ENCODE measurements around the gene ITPR2. TPM values are rescaled to one million over a fixed set of nuclear protein-coding genes. Genes with fewer than 3 reads are reported as not detected.
A peak's percentile ranks its signal among the peaks of the same experiment; 100 is the strongest.
"Not testable (repeated sequence)": the region's sequence is repeated elsewhere in the genome, so short reads cannot be mapped to it uniquely, and the experiment has no call there.

The ITPR2 gene
- polyA plus RNA-seq, 1 donor from 2014 or later = 27.5 TPM

GRCh38 chr12:26535826-26536225 is 297.2 kb downstream of the ITPR2 start:
- Mint-ChIP-seq H3K4me1 (peaks cover 0 to 2% (median 0%) of the 10 kb centered on the region in 3 donors), H3K27me3 (no peaks in the 10 kb centered on the region), H3K4me3 (no peak overlapping the region), H3K36me3 (peaks cover 18% of the 10 kb centered on the region), H3K27ac (no peak overlapping the region), H3K9me3 (no peaks in the 10 kb centered on the region)

- peaks cover 0 to 2% (median 0%) of the 10 kb centered on the region in 3 donors for H3K4me1 Mint-ChIP-seq
- H3K4me3 Mint-ChIP-seq = no peak overlapping the region
- H3K36me3 Mint-ChIP-seq = peaks cover 17% of the 10 kb centered on the region
- H3K9me3 Mint-ChIP-seq = no peaks in the 10 kb centered on the region
- no peak overlapping the region for H3K27ac Mint-ChIP-seq
- H3K27me3 Mint-ChIP-seq = no peaks in the 10 kb centered on the region
These were observed 298.9 kb downstream of the ITPR2 start for GRCh38 chr12:26534071-26534470.

GRCh38 chr12:26533211-26533610 is 299.8 kb downstream of the ITPR2 start:
- Mint-ChIP-seq H3K4me1 (no peaks in the 10 kb centered on the region), H3K36me3 (peaks cover 13% of the 10 kb centered on the region), H3K4me3 (no peak overlapping the region), H3K9me3 (peaks cover 0 to 3% (median 0%) of the 10 kb centered on the region in 3 donors), H3K27ac (no peak overlapping the region), H3K27me3 (no peaks in the 10 kb centered on the region)

DNA sequence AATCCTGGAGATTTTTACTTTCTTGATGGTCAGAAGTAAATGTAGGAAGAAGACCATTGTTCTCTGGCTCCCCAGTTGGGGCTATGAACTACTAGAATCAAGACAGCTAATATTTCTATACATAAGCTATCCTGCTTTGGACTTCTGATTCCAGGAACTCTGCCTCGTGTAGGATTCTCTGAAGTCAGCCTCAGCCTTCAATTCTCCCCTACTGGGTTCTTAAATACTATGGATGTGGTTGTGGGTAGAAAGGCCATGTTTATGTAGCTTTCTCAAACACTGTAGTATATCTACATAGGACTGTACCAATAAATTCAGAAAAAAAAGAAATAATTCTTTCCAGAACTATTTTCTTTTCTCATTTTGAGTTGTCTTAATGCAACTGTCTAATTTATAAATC is 302.5 kb downstream of the ITPR2 start:
- H3K27me3 Mint-ChIP-seq = no peaks in the 10 kb centered on the region
- H3K36me3 Mint-ChIP-seq = peaks cover 13% of the 10 kb centered on the region
- H3K9me3 Mint-ChIP-seq = peaks cover 4 to 16% (median 5%) of the 10 kb centered on the region in 3 donors

GRCh38 chr12:26528943-26529342 is 304.1 kb downstream of the ITPR2 start:
- Mint-ChIP-seq H3K4me1 (no peaks in the 10 kb centered on the region), H3K27me3 (no peaks in the 10 kb centered on the region), H3K9me3 (peaks cover 4 to 18% (median 5%) of the 10 kb centered on the region in 3 donors), H3K4me3 (no peak overlapping the region), H3K36me3 (peaks cover 8% of the 10 kb centered on the region), H3K27ac (no peak overlapping the region)

More for the DNA sequence above, 302.5 kb downstream of the ITPR2 start:
- H3K4me1 Mint-ChIP-seq = no peaks in the 10 kb centered on the region
- H3K27ac Mint-ChIP-seq = no peak overlapping the region
- no peak overlapping the region for H3K4me3 Mint-ChIP-seq

GRCh38 chr12:26527682-26528081 is 305.3 kb downstream of the ITPR2 start:
- H3K4me1 Mint-ChIP-seq = no peaks in the 10 kb centered on the region
- H3K4me3 Mint-ChIP-seq = no peak overlapping the region
- H3K9me3 Mint-ChIP-seq = peaks cover 4 to 18% (median 5%) of the 10 kb centered on the region in 3 donors
- peaks cover 8% of the 10 kb centered on the region for H3K36me3 Mint-ChIP-seq
- no peaks in the 10 kb centered on the region for H3K27me3 Mint-ChIP-seq
- no peak overlapping the region for H3K27ac Mint-ChIP-seq

- Mint-ChIP-seq H3K4me3 (peak overlapping the region in 1 of 4 donors; percentile 49), H3K36me3 (peaks cover 8% of the 10 kb centered on the region), H3K27me3 (no peaks in the 10 kb centered on the region), H3K9me3 (peaks cover 4 to 18% (median 5%) of the 10 kb centered on the region in 3 donors), H3K4me1 (peaks cover 6 to 13% (median 8%) of the 10 kb centered on the region in 3 donors), H3K27ac (no peak overlapping the region)
These were observed 308.0 kb downstream of the ITPR2 start for GRCh38 chr12:26524862-26525465.

DNA sequence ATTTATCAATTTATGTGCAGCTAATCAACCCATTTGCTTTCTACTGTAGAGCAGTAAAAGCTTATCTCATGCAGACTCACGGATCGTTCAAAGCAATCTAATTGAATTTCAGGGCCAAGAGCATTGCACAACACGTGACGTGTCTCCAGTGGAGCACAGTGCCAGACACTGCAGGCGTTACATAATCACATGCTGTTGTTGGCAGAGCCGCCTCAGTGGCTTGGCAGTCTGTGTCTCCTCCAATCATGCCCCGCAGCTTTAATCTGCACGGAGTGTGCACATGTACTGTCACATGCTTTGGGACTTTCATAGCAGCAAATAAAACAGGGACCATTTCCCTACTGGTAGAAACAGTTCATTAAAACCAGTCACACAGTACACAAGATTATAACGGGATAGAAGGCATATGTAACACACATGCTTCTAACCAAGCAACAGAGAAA is 309.3 kb downstream of the ITPR2 start:
- Mint-ChIP-seq H3K36me3 (peaks cover 7% of the 10 kb centered on the region), H3K27me3 (no peaks in the 10 kb centered on the region), H3K4me3 (no peak overlapping the region), H3K27ac (no peak overlapping the region), H3K4me1 (peaks cover 8 to 13% (median 12%) of the 10 kb centered on the region in 3 donors), H3K9me3 (peaks cover 4 to 18% (median 5%) of the 10 kb centered on the region in 3 donors)

- no peaks in the 10 kb centered on the region for H3K27me3 Mint-ChIP-seq
- peaks cover 8 to 13% (median 12%) of the 10 kb centered on the region in 3 donors for H3K4me1 Mint-ChIP-seq
- H3K27ac Mint-ChIP-seq = no peak overlapping the region
- H3K9me3 Mint-ChIP-seq = peaks cover 3 to 5% (median 4%) of the 10 kb centered on the region in 3 donors
- H3K36me3 Mint-ChIP-seq = peaks cover 6% of the 10 kb centered on the region
- no peak overlapping the region for H3K4me3 Mint-ChIP-seq
These were observed 312.1 kb downstream of the ITPR2 start for GRCh38 chr12:26520869-26521268.

GRCh38 chr12:26520109-26520508 is 312.9 kb downstream of the ITPR2 start:
- Mint-ChIP-seq H3K27ac (no peak overlapping the region), H3K9me3 (no peaks in the 10 kb centered on the region), H3K27me3 (no peaks in the 10 kb centered on the region), H3K4me3 (peak overlapping the region in 1 of 4 donors; percentile 75), H3K36me3 (peaks cover 10% of the 10 kb centered on the region), H3K4me1 (peaks cover 8 to 18% (median 15%) of the 10 kb centered on the region in 3 donors)

DNA sequence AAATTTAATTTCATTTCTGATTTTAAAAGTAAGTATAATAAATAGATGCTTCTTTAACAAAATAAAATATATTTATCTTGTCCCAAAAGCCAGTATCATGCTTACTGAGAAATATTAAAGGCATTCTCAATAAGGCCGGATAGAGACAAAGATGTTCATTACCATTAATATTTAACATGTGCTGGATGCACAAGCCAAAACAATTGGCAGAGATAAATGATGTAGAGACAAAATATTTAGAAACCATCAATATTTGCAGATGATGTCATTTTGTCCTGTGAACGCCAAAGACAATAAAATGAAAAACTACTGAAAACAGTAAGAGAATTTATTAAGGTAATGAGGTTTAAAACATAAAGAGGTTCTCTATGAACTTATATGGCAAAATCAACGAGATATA is 313.5 kb downstream of the ITPR2 start:
- no peak overlapping the region for H3K4me3 Mint-ChIP-seq
- peaks cover 8% of the 10 kb centered on the region for H3K36me3 Mint-ChIP-seq

GRCh38 chr12:26517320-26517719 is 315.7 kb downstream of the ITPR2 start:
- H3K4me1 Mint-ChIP-seq = peaks cover 8 to 18% (median 15%) of the 10 kb centered on the region in 3 donors
- not testable (repeated sequence) for H3K9me3 Mint-ChIP-seq, H3K4me3 Mint-ChIP-seq, H3K36me3 Mint-ChIP-seq, H3K27me3 Mint-ChIP-seq, H3K27ac Mint-ChIP-seq

More for the DNA sequence above, 313.5 kb downstream of the ITPR2 start:
- Mint-ChIP-seq H3K27me3 (no peaks in the 10 kb centered on the region), H3K4me1 (peaks cover 8 to 18% (median 15%) of the 10 kb centered on the region in 3 donors), H3K27ac (no peak overlapping the region), H3K9me3 (no peaks in the 10 kb centered on the region)

DNA sequence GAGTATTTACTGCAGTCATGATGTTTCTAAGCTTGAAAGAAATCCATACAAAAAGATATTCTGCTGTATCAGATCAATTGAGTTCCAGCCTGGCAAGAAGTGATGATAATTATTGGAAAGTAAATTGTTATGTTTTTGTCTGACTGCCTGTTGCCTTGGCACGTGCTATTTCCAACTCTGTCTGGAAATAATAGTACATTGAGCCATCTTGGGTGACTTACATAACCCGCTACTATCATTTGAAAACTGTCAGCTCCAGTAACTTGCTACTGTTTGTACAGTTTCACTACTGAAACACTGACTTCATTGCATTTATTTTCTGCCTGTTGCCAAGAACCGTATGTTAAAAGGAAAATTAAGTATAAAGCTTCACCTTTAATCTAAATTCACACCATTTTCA is 318.6 kb downstream of the ITPR2 start:
- Mint-ChIP-seq H3K36me3 (peaks cover 9% of the 10 kb centered on the region), H3K27me3 (no peaks in the 10 kb centered on the region), H3K4me3 (no peak overlapping the region), H3K27ac (no peak overlapping the region), H3K9me3 (no peaks in the 10 kb centered on the region), H3K4me1 (peaks cover 2 to 5% (median 3%) of the 10 kb centered on the region in 3 donors)

DNA sequence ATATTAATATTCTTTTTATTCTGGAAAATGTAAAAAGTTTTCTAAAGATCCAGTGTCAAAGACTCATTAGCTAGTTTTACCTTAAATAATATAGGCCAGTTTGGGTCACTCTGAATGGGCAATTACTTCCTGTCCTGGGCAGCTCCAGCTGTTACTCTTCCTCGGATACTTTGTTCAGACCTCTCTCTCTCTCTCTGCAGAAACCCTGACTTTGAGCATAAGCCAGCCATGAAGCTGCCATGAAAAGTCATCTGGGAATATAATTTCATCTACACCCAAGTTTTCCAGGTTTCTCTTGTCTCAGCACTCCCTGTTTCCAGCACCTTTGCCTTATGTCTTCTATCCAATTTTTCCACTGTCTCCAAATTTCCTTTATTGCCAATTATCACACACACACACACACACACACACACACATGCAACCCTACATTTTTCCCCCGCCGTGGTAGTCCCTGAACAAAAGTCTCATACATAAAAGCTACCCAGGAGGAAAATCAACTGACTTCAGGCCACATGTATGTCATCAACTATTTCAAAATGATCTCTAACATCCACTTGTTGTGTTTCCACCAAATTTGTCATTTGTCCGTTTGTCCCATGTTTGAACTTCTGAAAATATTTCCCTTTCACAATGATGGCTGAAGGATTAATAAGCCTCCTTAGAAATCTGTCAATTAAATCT is 319.5 kb downstream of the ITPR2 start:
- no peaks in the 10 kb centered on the region for H3K27me3 Mint-ChIP-seq
- no peaks in the 10 kb centered on the region for H3K9me3 Mint-ChIP-seq
- peaks cover 2 to 5% (median 3%) of the 10 kb centered on the region in 3 donors for H3K4me1 Mint-ChIP-seq
- peaks cover 11% of the 10 kb centered on the region for H3K36me3 Mint-ChIP-seq
- no peak overlapping the region for H3K27ac Mint-ChIP-seq
- no peak overlapping the region for H3K4me3 Mint-ChIP-seq

GRCh38 chr12:26512213-26512612 is 320.8 kb downstream of the ITPR2 start:
- H3K9me3 Mint-ChIP-seq = no peaks in the 10 kb centered on the region
- no peaks in the 10 kb centered on the region for H3K27me3 Mint-ChIP-seq
- peaks cover 10% of the 10 kb centered on the region for H3K36me3 Mint-ChIP-seq
- H3K4me1 Mint-ChIP-seq = peaks cover 2 to 5% (median 3%) of the 10 kb centered on the region in 3 donors
- H3K4me3 Mint-ChIP-seq = no peak overlapping the region
- H3K27ac Mint-ChIP-seq = no peak overlapping the region

- Mint-ChIP-seq H3K27me3 (no peaks in the 10 kb centered on the region), H3K36me3 (peaks cover 4% of the 10 kb centered on the region), H3K4me1 (peaks cover under 1 to 3% (median 2%) of the 10 kb centered on the region in 3 donors), H3K4me3 (no peak overlapping the region), H3K27ac (no peak overlapping the region), H3K9me3 (no peaks in the 10 kb centered on the region)
These were observed 322.7 kb downstream of the ITPR2 start for GRCh38 chr12:26510354-26510674.
